ENCODE data around the gene OR52K2. TPM values are rescaled to one million over a fixed set of nuclear protein-coding genes. Genes with fewer than 3 reads are reported as not detected.
A peak's percentile ranks its signal among the peaks of the same experiment; 100 is the strongest.
"Not testable (repeated sequence)": the region's sequence is repeated elsewhere in the genome, so short reads cannot be mapped to it uniquely, and the experiment has no call there.

The OR52K2 gene
- total RNA-seq (2014; rRNA removed; shearing (Covaris generic)) = not detected in 2 replicates
- not detected in 2 replicates for polyA plus RNA-seq (2015; cell fraction: cytosol; rRNA removed)
- not detected in 2 replicates for polyA plus RNA-seq (2015; cell fraction: nucleus; rRNA removed)

GRCh38 chr11:4448995-4449394 is at the start of gene OR52K2:
OR52K2 (plus strand) TSS chr11:4449295; CDS start chr11:4449340, 45 bp downstream.
- in situ Hi-C loops (cut with HindIII; ENCODE audit: low pct_unique_long_range_greater_than_20kb, low sequenced_read_pairs) = no loop called here
- DNase-seq (ENCODE audit: low read depth, low spot score) = no peak

- in situ Hi-C loops (cut with HindIII; ENCODE audit: low pct_unique_long_range_greater_than_20kb, low sequenced_read_pairs); DNase-seq (ENCODE audit: low read depth, low spot score): not testable (repeated sequence)
Measured at GRCh38 chr11:4406206-4406605, 42.9 kb upstream of the OR52K2 start.

DNA sequence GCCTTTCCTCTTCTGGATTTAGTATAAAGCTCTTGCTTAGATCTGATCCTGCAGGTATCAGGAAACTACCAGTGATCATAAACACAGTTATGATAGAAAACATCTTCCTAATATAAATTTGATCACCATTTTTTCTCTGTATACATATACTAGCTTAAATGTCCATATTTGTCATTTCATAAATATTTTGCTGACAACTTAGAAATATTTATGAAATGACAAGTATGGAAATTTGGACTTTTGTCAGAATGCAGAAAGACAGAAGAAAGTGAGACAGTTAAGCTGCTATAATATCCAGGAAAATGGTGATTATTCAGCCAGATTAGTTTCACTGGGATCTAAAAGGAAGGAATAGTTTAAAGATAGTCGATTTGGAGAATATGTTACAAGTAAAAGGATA is 32.8 kb upstream of the OR52K2 start:
- in situ Hi-C loops (cut with HindIII; ENCODE audit: low pct_unique_long_range_greater_than_20kb, low sequenced_read_pairs) = no loop called here
- no peak for DNase-seq (ENCODE audit: low read depth, low spot score)

DNA sequence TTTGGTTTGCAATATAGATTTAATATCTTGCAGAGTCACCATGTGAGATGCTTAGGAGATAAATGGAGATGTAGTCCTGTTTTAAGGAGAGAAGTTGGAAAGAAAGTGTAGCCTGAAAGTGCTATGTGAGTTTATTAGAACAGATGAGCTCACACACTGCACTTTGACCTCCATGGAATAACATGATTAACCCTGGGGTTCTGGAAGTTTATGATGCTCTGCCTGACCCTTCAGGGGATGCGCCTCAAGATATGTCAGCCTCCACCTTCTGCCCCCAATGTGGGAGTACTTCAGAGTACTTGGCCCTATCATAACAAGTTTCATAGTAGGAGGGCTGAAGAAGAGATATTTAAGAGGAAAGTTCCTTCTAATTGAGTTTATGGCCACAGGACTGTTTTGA is 32.3 kb upstream of the OR52K2 start:
- DNase-seq (ENCODE audit: low read depth, low spot score) = no peak
- in situ Hi-C loops (cut with HindIII; ENCODE audit: low pct_unique_long_range_greater_than_20kb, low sequenced_read_pairs) = no loop called here

GRCh38 chr11:4418403-4418802 is 30.7 kb upstream of the OR52K2 start:
- in situ Hi-C loops (cut with HindIII; ENCODE audit: low pct_unique_long_range_greater_than_20kb, low sequenced_read_pairs) = no loop called here
- no peak for DNase-seq (ENCODE audit: low read depth, low spot score)

GRCh38 chr11:4430051-4430450 is 19.0 kb upstream of the OR52K2 start:
- DNase-seq (ENCODE audit: low read depth, low spot score) = no peak
- in situ Hi-C loops (cut with HindIII; ENCODE audit: low pct_unique_long_range_greater_than_20kb, low sequenced_read_pairs) = no loop called here

- in situ Hi-C loops (cut with HindIII; ENCODE audit: low pct_unique_long_range_greater_than_20kb, low sequenced_read_pairs) = no loop called here
- DNase-seq (ENCODE audit: low read depth, low spot score) = no peak
Measured at GRCh38 chr11:4433856-4434255, 15.2 kb upstream of the OR52K2 start.

- DNase-seq (ENCODE audit: low read depth, low spot score) = no peak
- in situ Hi-C loops (cut with HindIII; ENCODE audit: low pct_unique_long_range_greater_than_20kb, low sequenced_read_pairs) = no loop called here
Measured at GRCh38 chr11:4436411-4436810, 12.7 kb upstream of the OR52K2 start.

GRCh38 chr11:4441515-4441914 is 7.6 kb upstream of the OR52K2 start:
- in situ Hi-C loops (cut with HindIII; ENCODE audit: low pct_unique_long_range_greater_than_20kb, low sequenced_read_pairs) = no loop called here
- DNase-seq (ENCODE audit: low read depth, low spot score) = no peak

DNA sequence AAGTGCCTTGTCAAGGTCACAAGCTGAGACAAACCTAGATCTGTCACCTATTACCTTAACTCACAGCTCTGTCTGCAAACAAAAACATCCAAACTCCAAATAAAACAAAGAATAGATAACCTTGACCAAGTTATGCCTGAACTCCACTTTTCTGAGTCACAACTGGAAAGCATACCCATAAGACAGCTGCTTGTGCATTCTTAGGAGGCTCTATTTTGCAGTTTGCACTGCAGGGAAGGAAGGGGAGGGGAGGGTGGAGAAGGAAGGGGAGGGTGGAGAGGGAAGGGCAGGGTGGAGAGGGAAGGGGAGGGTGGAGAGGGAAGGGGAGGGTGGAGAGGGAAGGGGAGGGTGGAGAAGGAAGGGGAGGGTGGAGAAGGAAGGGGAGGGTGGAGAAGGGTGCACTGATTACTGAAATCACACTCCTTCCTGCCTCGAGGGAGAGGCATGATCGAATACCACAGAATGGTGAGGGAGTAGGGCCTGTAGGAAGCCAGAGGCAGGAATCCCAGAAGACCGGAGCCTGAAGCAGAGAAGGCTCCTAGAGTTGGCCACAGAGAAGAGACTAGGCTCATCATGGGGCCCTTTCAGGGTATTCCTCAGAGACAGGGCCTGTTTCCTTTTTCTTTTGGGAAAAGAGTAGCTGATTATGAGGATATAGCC is 5.7 kb upstream of the OR52K2 start:
- no peak for DNase-seq (ENCODE audit: low read depth, low spot score)
- in situ Hi-C loops (cut with HindIII; ENCODE audit: low pct_unique_long_range_greater_than_20kb, low sequenced_read_pairs) = no loop called here

- in situ Hi-C loops (cut with HindIII; ENCODE audit: low pct_unique_long_range_greater_than_20kb, low sequenced_read_pairs) = no loop called here
- DNase-seq (ENCODE audit: low read depth, low spot score) = peak; percentile 32
Measured at GRCh38 chr11:4453118-4453517, 4.0 kb downstream of the OR52K2 start.

DNA sequence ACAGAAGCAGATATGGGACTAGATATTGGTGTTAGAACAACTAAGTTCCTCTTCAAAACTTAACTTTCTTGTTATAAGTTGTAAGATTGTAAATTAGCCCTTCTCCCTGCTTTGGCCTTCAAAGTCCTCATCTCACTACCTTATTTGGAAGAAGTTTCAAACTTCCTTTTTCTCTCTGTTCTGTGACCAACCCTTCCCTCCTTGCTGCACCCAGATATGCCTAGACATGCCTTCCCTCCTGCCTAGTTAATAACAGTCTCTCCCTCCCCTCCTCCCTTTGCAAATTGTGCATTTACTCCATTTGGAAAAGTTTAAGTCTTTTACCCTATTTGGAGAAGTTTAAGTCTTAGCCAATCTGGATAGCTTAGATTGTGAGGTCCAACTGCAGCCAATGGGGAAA is 4.9 kb downstream of the OR52K2 start:
- no peak for DNase-seq (ENCODE audit: low read depth, low spot score)
- in situ Hi-C loops (cut with HindIII; ENCODE audit: low pct_unique_long_range_greater_than_20kb, low sequenced_read_pairs) = no loop called here

DNA sequence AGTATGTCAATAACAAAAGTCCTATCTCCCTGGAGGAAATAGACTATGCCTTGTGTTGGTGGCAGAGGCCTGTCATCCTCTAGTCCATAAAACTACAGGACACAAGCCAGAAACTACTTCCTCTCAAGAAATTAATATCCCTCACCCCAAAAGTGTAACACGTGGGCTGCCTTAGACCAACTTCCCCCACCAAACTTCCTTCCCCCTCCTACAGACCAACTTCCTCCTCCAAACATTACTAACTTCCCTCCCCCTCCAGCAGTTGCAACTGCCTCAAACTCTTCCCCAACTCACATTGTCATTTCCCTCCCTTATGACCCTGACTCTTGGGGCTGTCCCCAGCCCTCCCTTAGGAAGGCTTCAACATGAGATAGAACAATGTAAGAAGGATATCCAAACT is 6.3 kb downstream of the OR52K2 start:
- no peak for DNase-seq (ENCODE audit: low read depth, low spot score)
- in situ Hi-C loops (cut with HindIII; ENCODE audit: low pct_unique_long_range_greater_than_20kb, low sequenced_read_pairs) = no loop called here

- in situ Hi-C loops (cut with HindIII; ENCODE audit: low pct_unique_long_range_greater_than_20kb, low sequenced_read_pairs) = no loop called here
- no peak for DNase-seq (ENCODE audit: low read depth, low spot score)
Measured at GRCh38 chr11:4459500-4459899, 10.4 kb downstream of the OR52K2 start.

- no peak for DNase-seq (ENCODE audit: low read depth, low spot score)
- in situ Hi-C loops (cut with HindIII; ENCODE audit: low pct_unique_long_range_greater_than_20kb, low sequenced_read_pairs) = no loop called here
Measured at GRCh38 chr11:4460151-4460550, 11.1 kb downstream of the OR52K2 start.

GRCh38 chr11:4464216-4465159 is 15.4 kb downstream of the OR52K2 start:
- in situ Hi-C loops (cut with HindIII; ENCODE audit: low pct_unique_long_range_greater_than_20kb, low sequenced_read_pairs) = no loop called here
- DNase-seq (ENCODE audit: low read depth, low spot score) = no peak

- in situ Hi-C loops (cut with HindIII; ENCODE audit: low pct_unique_long_range_greater_than_20kb, low sequenced_read_pairs) = no loop called here
- no peak for DNase-seq (ENCODE audit: low read depth, low spot score)
Measured at GRCh38 chr11:4465407-4465806, 16.3 kb downstream of the OR52K2 start.

DNA sequence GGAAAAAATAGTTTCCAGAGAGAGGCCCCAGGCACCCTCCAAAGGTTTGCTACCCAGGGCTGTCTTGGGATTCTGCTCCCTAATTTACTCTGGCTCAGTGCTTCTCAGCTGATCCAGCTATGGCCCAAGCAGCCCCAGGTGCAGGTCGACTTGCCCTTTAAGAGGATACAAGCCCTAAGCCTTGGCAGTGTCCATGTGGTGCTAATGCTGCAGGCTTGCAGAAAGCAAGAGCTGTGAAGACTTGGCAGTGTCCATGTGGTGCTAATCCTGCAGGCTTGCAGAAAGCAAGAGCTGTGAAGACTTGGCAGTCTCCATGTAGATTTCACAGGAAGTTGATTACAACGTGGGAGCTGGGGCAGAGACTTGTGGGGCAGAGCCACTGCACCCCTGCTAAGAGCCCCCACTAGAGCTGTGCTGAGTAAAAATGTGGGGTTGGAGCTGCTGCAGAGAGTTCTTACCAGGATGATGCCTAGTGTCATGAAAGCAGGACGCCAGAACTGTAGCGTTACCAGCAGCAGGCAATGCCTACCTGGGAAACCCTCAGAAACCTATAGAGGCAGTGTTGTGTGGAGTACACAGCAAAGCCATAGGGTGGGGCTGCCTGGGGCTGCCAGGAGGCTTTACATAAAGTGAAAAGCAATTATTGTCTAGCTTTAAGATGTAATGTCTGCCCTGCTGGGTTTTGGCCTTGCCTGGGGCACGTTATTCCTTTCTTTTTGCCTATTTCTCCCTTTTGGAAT is 17.2 kb downstream of the OR52K2 start:
- no peak for DNase-seq (ENCODE audit: low read depth, low spot score)
- in situ Hi-C loops (cut with HindIII; ENCODE audit: low pct_unique_long_range_greater_than_20kb, low sequenced_read_pairs) = no loop called here

Data from SK-MEL-5 (cell line).